ENCODE measurements around the gene ZER1.

ZER1 gene

DNA sequence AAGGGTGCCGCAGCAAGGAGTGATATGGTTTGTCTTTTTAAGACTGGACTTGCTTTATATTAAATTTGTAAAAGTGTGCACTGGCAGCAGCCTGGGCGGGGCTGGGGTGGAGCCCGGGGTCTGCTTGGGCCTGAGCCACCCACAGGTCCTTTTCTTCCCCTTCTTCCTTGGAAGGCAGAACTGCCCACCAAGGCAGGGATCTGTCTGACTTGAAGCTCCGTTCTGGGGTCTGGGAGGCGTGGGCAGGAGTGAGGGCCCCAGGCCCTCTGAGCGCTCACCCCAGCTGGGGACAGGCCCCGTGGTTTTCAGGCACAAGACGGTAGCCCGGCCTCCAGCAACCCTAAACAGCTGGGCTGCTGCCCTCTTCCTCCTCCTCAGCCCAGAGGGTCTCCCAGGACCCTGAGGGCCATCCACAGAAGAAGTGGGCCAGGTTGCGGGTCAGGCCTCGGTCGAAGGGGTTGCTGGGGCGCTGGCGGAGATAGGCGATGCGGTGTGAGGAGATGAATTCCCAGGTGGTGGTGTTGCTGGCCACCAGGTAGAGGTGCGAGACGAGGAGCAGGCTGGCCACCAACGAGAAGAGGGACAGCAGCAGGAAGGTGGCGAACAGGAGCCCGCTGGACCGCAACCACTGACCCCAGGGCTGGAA, 50.8 kb downstream of the ZER1 start:
- no peaks in the 10 kb centered on the region for H3K36me3 ChIP-seq (ENCODE audit: low read length)
- H3K9ac ChIP-seq (ENCODE audit: low read length) = no peak overlapping the region
- no peak overlapping the region for H2AFZ ChIP-seq (ENCODE audit: low read depth, low read length, severe bottlenecking)
- TF ChIP-seq, protein P1, sequence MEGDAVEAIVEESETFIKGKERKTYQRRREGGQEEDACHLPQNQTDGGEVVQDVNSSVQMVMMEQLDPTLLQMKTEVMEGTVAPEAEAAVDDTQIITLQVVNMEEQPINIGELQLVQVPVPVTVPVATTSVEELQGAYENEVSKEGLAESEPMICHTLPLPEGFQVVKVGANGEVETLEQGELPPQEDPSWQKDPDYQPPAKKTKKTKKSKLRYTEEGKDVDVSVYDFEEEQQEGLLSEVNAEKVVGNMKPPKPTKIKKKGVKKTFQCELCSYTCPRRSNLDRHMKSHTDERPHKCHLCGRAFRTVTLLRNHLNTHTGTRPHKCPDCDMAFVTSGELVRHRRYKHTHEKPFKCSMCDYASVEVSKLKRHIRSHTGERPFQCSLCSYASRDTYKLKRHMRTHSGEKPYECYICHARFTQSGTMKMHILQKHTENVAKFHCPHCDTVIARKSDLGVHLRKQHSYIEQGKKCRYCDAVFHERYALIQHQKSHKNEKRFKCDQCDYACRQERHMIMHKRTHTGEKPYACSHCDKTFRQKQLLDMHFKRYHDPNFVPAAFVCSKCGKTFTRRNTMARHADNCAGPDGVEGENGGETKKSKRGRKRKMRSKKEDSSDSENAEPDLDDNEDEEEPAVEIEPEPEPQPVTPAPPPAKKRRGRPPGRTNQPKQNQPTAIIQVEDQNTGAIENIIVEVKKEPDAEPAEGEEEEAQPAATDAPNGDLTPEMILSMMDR (IDR thresholded peaks at IDR 0.05; ENCODE audit: insufficient read depth, low read length, poor library complexity, severe bottlenecking) = no peak
- no peak for TF ChIP-seq EZH2phosphoT487 (conservative IDR thresholded peaks at IDR 0.05; ENCODE audit: low read length)
- no peaks in the 10 kb centered on the region for H3K9me3 ChIP-seq (ENCODE audit: insufficient read depth, low read length)
- no peak overlapping the region for H3K4me3 ChIP-seq (ENCODE audit: insufficient read depth, low read length, poor library complexity, severe bottlenecking)
- H3K27ac ChIP-seq (ENCODE audit: low read depth, low read length) = no peak overlapping the region
- H3K4me2 ChIP-seq (ENCODE audit: low read depth, low read length, poor library complexity, severe bottlenecking) = no peak overlapping the region
- peaks cover 5% of the 10 kb centered on the region; the same call in 1 of the 2 replicates for H3F3A ChIP-seq (ENCODE audit: insufficient read depth)
- H3K79me2 ChIP-seq (ENCODE audit: insufficient read depth, low read length) = peaks cover 24% of the 10 kb centered on the region
- H4K20me1 ChIP-seq (ENCODE audit: low read depth, low read length) = no peaks in the 10 kb centered on the region
- no peaks in the 10 kb centered on the region for H3K9me2 ChIP-seq (replicated peaks; ENCODE audit: insufficient read depth, low read length)
- no peaks in the 10 kb centered on the region for H3K27me3 ChIP-seq (ENCODE audit: low read length)

DNA sequence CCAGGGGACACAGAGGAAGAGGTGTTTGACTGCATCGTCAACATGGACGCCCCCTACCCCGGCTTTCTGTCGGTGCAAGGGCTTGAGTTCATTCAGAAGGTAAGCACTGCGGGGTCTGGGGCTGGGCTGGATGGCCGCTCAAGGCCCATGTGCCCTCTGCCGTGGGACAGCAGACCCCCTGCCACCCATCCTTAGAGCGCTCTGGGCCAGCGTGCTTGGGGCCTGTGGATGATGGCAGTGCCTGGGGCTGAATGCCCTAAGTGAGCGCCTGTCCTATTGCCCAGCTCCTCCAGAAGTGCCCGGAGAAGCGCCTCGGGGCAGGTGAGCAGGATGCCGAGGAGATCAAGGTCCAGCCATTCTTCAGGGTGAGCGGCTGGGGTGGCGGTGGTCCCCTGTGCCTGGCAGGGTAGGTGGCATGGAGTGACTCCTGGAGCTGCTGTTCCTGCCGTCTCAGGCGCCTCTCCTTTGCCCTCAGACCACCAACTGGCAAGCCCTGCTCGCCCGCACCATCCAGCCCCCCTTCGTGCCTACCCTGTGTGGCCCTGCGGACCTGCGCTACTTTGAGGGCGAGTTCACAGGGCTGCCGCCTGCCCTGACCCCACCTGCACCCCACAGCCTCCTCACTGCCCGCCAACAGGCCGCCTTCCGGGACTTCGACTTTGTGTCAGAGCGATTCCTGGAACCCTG, 51.7 kb downstream of the ZER1 start:
- no peak overlapping the region for H3K9ac ChIP-seq (ENCODE audit: low read length)
- no peaks in the 10 kb centered on the region for H4K20me1 ChIP-seq (ENCODE audit: low read depth, low read length)
- H3K4me3 ChIP-seq (ENCODE audit: insufficient read depth, low read length, poor library complexity, severe bottlenecking) = no peak overlapping the region
- TF ChIP-seq, protein P1 (IDR thresholded peaks at IDR 0.05; ENCODE audit: insufficient read depth, low read length, poor library complexity, severe bottlenecking) = no peak
- no peak for TF ChIP-seq EZH2phosphoT487 (conservative IDR thresholded peaks at IDR 0.05; ENCODE audit: low read length)
- H3K36me3 ChIP-seq (ENCODE audit: low read length) = no peaks in the 10 kb centered on the region
- H3F3A ChIP-seq (ENCODE audit: insufficient read depth) = peaks cover 5% of the 10 kb centered on the region; the same call in 1 of the 2 replicates
- peaks cover 21% of the 10 kb centered on the region for H3K79me2 ChIP-seq (ENCODE audit: insufficient read depth, low read length)
- no peaks in the 10 kb centered on the region for H3K9me3 ChIP-seq (ENCODE audit: insufficient read depth, low read length)
- no peak overlapping the region for H3K27ac ChIP-seq (ENCODE audit: low read depth, low read length)
- H3K4me2 ChIP-seq (ENCODE audit: low read depth, low read length, poor library complexity, severe bottlenecking) = no peak overlapping the region
- H2AFZ ChIP-seq (ENCODE audit: low read depth, low read length, severe bottlenecking) = no peak overlapping the region
- no peaks in the 10 kb centered on the region for H3K27me3 ChIP-seq (ENCODE audit: low read length)
- no peaks in the 10 kb centered on the region for H3K9me2 ChIP-seq (replicated peaks; ENCODE audit: insufficient read depth, low read length)

DNA sequence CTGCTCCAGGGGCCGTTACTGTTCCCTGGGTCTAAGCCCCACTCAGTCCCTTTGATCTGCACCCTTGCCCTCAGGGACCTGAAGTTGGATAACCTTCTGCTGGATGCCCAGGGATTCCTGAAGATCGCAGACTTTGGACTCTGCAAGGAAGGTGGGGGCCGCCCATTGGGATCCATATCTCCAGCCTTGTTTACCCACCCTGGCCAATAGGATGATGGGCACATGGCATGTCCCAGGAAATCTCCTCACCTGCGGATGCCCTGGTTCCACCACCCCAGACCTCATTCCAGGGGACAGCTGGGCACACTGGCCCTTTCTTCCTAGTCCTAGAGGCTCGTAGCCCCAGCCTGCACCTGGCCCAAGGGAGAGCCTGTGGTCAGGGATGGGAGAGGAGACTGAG, 53.3 kb downstream of the ZER1 start:
- no peaks in the 10 kb centered on the region for H4K20me1 ChIP-seq (ENCODE audit: low read depth, low read length)
- H3K36me3 ChIP-seq (ENCODE audit: low read length) = no peaks in the 10 kb centered on the region
- H2AFZ ChIP-seq (ENCODE audit: low read depth, low read length, severe bottlenecking) = no peak overlapping the region
- no peak overlapping the region for H3K9ac ChIP-seq (ENCODE audit: low read length)
- no peak overlapping the region for H3K4me3 ChIP-seq (ENCODE audit: insufficient read depth, low read length, poor library complexity, severe bottlenecking)
- H3K27ac ChIP-seq (ENCODE audit: low read depth, low read length) = no peak overlapping the region
- H3F3A ChIP-seq (ENCODE audit: insufficient read depth) = peaks cover 5% of the 10 kb centered on the region; the same call in 1 of the 2 replicates
- TF ChIP-seq, protein P1 (IDR thresholded peaks at IDR 0.05; ENCODE audit: insufficient read depth, low read length, poor library complexity, severe bottlenecking) = no peak
- no peak for TF ChIP-seq EZH2phosphoT487 (conservative IDR thresholded peaks at IDR 0.05; ENCODE audit: low read length)
- H3K79me2 ChIP-seq (ENCODE audit: insufficient read depth, low read length) = peaks cover 11% of the 10 kb centered on the region
- no peaks in the 10 kb centered on the region for H3K9me2 ChIP-seq (replicated peaks; ENCODE audit: insufficient read depth, low read length)
- H3K9me3 ChIP-seq (ENCODE audit: insufficient read depth, low read length) = no peaks in the 10 kb centered on the region
- no peaks in the 10 kb centered on the region for H3K27me3 ChIP-seq (ENCODE audit: low read length)
- no peak overlapping the region for H3K4me2 ChIP-seq (ENCODE audit: low read depth, low read length, poor library complexity, severe bottlenecking)

All from SU-DHL-6 (cell line).